Cardiac fibroblast (primary cell): ENCODE results near the gene SEMA7A.

Experiments
- DNase-seq, 2 donors: peaks; one replicate each; pipeline versions ENCODE4 v3.0.0 to v3.0.0-alpha.2; 2010; ENCODE audit warnings: low read depth in 2 of 2
- H3K4me3 ChIP-seq, 2 donors: replicated peaks in 1 of 2; 1 replicate in 1 of 2; 2 replicates in 1 of 2; pipeline ENCODE4 v1.5.1; 2011; ENCODE audit warnings: low read depth in 2 of 2, low read length in 2 of 2, mild to moderate bottlenecking in 2 of 2, moderate library complexity in 1 of 2
- CTCF ChIP-seq: IDR thresholded peaks from one replicate; pipeline ENCODE4 v1.5.1; 2011; ENCODE audit warnings: low read depth, mild to moderate bottlenecking, low read length, inconsistent platforms

SEMA7A gene

GRCh38 chr15:74442063-74442462 is 8.3 kb upstream of the SEMA7A start:
- no peak for TF ChIP-seq CTCF
- no peak overlapping the region for H3K4me3 ChIP-seq
- DNase-seq = no peak

GRCh38 chr15:74441248-74441941 is 7.6 kb upstream of the SEMA7A start:
- no peak for DNase-seq
- no peak for TF ChIP-seq CTCF
- H3K4me3 ChIP-seq = no peak overlapping the region

GRCh38 chr15:74438721-74439316 is 5.1 kb upstream of the SEMA7A start:
- H3K4me3 ChIP-seq = no peak overlapping the region
- TF ChIP-seq CTCF = peak; percentile 96
- DNase-seq = peak; percentile 81 to 82

- TF ChIP-seq CTCF = no peak
- H3K4me3 ChIP-seq = no peak overlapping the region
- DNase-seq = no peak
These were observed 4.4 kb upstream of the SEMA7A start for GRCh38 chr15:74438206-74438605.

GRCh38 chr15:74434263-74435136 is 742 bp upstream of the SEMA7A start:
- peak overlapping the region; percentile 42 to 66 for H3K4me3 ChIP-seq
- DNase-seq = no peak
- TF ChIP-seq CTCF = no peak

GRCh38 chr15:74432968-74433591 is 678 bp downstream of the SEMA7A start:
- no peak for TF ChIP-seq CTCF
- DNase-seq = no peak
- H3K4me3 ChIP-seq = peak overlapping the region; percentile 59 to 66
